DND-41 (cell line): Measurements from ENCODE around the gene ASIC1.

Experiments used
- EZH2 ChIP-seq: IDR thresholded peaks from 3 replicates; pipeline ENCODE4 v1.6.1; 2012; ENCODE audit warnings: borderline replicate concordance, low read depth, mild to moderate bottlenecking, moderate library complexity, low read length, inconsistent platforms; ENCODE audit not compliant: severe bottlenecking
- TF ChIP-seq, protein P1 (sequence below): IDR thresholded peaks from 2 replicates; pipeline ENCODE4 v1.5.1; 2012; ENCODE audit warnings: borderline replicate concordance, low read length, moderate library complexity, mild to moderate bottlenecking; ENCODE audit not compliant: poor library complexity, severe bottlenecking; ENCODE audit errors: extremely low read depth

DNA sequence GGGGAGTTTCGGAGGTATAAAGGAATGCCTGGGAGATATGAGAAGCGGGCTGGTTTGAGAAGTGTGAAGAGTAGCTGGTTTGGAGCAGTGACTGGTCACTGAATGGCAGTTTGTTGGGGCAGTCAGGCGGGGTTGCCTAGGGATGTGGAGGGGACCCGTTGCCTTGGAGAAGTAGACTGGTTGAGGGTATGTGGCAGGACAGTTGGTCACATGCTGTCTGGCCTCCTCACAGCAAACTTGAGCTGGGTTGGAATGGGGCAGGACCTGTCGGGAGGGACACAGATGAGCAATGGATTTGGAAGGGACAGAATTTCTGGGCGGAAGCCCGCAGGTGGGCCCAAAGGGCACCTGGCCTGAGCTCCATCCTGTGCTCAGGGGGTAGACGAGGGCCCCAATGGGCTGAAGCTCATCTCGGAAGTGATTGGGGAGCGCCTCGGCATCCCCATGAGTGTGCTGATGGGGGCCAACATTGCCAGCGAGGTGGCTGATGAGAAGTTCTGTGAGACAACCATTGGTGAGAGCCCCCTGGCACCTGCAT, 48.6 kb downstream of the ASIC1 start:
- TF ChIP-seq, protein P1, sequence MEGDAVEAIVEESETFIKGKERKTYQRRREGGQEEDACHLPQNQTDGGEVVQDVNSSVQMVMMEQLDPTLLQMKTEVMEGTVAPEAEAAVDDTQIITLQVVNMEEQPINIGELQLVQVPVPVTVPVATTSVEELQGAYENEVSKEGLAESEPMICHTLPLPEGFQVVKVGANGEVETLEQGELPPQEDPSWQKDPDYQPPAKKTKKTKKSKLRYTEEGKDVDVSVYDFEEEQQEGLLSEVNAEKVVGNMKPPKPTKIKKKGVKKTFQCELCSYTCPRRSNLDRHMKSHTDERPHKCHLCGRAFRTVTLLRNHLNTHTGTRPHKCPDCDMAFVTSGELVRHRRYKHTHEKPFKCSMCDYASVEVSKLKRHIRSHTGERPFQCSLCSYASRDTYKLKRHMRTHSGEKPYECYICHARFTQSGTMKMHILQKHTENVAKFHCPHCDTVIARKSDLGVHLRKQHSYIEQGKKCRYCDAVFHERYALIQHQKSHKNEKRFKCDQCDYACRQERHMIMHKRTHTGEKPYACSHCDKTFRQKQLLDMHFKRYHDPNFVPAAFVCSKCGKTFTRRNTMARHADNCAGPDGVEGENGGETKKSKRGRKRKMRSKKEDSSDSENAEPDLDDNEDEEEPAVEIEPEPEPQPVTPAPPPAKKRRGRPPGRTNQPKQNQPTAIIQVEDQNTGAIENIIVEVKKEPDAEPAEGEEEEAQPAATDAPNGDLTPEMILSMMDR, result no peak
- TF ChIP-seq EZH2, result no peak
